Measurements from ENCODE around the gene HDAC4. TPM values are rescaled to one million over a fixed set of nuclear protein-coding genes. Genes with fewer than 3 reads are reported as not detected.

HDAC4 gene
- total RNA-seq, 4 donors from 2014 or later = 21.6 to 72.7 (median 35.2) TPM

- no peak overlapping the region for H3K27ac ChIP-seq
- intact Hi-C loops (cut with DNase I) = no loop called here
- no peaks in the 10 kb centered on the region for H3K27me3 ChIP-seq
- 83 to 86% methylated on average over 19 to 20 of the region's 21 CpGs for WGBS, 2 donors
- DNase-seq = no peak
- peaks cover 0 to 13% (median 0%) of the 10 kb centered on the region in 3 donors for H3K36me3 ChIP-seq
- H3K4me3 ChIP-seq = no peak overlapping the region
- TF ChIP-seq POLR2A (IDR thresholded peaks at IDR 0.05) = no peak
- no peak for TF ChIP-seq CTCF (IDR thresholded peaks at IDR 0.05)
- peaks cover 0 to 18% (median 0%) of the 10 kb centered on the region in 3 donors for H3K4me1 ChIP-seq
- H3K9me3 ChIP-seq = no peaks in the 10 kb centered on the region
These were observed 36.7 kb downstream of the HDAC4 start for GRCh38 chr2:239363946-239364637.

DNA sequence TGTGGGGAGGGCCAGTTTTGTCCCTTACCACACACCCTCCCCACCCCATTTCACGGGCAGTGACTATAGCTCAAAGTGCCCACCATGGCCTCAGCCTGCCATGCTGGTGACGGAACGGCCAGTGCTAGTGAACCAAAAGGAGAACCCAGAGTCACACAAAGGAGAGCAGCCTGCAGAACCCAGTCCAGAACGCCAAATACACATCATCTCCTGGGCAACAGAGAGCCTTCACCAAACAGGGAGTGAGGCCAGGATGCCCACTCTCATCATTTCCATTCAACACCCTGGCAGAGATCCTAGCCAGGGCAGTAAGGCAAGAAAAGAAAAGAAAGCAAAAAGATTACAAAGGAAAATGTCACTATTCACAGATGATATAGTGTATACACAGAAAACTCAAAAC, 38.3 kb downstream of the HDAC4 start:
- H3K4me1 ChIP-seq = peaks cover 0 to 14% (median 0%) of the 10 kb centered on the region in 3 donors
- WGBS, 2 donors = 82 to 91% methylated on average over 4 of the region's 4 CpGs
- H3K4me3 ChIP-seq = no peak overlapping the region
- TF ChIP-seq POLR2A (IDR thresholded peaks at IDR 0.05) (no peak), CTCF (IDR thresholded peaks at IDR 0.05) (no peak)
- H3K27ac ChIP-seq = no peak overlapping the region
- H3K9me3 ChIP-seq = no peaks in the 10 kb centered on the region
- DNase-seq = no peak
- intact Hi-C loops (cut with DNase I) = no loop called here
- peaks cover 0 to under 1% (median 0%) of the 10 kb centered on the region in 3 donors for H3K36me3 ChIP-seq
- H3K27me3 ChIP-seq = no peaks in the 10 kb centered on the region

DNA sequence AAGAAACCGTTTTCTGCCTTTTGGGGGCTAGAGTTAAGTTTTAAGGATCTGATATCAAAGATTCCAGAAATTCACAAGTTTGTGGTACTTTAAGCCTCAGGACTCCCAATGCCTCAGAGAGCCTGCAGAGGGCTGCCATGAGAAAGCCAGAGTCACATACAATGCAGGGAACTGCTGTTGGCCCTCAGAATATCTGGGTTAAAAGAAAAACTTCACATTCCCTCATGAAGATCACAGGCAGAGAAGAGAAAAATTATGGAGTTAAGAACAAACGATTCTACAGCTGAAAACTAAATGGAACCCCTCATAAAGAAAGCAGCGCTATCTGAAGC, 39.5 kb downstream of the HDAC4 start:
- H3K9me3 ChIP-seq = no peaks in the 10 kb centered on the region
- no peaks in the 10 kb centered on the region for H3K36me3 ChIP-seq
- intact Hi-C loops (cut with DNase I) = no loop called here
- DNase-seq = no peak
- no peak overlapping the region for H3K4me3 ChIP-seq
- peaks cover 0 to 15% (median 0%) of the 10 kb centered on the region in 3 donors for H3K4me1 ChIP-seq
- H3K27me3 ChIP-seq = no peaks in the 10 kb centered on the region
- no peak overlapping the region for H3K27ac ChIP-seq
- 85 to 88% methylated on average over 2 to 3 of the region's 3 CpGs for WGBS, 2 donors
- TF ChIP-seq CTCF (IDR thresholded peaks at IDR 0.05) (peak in 2 of 6 experiments; percentile 28 to 35), POLR2A (IDR thresholded peaks at IDR 0.05) (no peak)

DNA sequence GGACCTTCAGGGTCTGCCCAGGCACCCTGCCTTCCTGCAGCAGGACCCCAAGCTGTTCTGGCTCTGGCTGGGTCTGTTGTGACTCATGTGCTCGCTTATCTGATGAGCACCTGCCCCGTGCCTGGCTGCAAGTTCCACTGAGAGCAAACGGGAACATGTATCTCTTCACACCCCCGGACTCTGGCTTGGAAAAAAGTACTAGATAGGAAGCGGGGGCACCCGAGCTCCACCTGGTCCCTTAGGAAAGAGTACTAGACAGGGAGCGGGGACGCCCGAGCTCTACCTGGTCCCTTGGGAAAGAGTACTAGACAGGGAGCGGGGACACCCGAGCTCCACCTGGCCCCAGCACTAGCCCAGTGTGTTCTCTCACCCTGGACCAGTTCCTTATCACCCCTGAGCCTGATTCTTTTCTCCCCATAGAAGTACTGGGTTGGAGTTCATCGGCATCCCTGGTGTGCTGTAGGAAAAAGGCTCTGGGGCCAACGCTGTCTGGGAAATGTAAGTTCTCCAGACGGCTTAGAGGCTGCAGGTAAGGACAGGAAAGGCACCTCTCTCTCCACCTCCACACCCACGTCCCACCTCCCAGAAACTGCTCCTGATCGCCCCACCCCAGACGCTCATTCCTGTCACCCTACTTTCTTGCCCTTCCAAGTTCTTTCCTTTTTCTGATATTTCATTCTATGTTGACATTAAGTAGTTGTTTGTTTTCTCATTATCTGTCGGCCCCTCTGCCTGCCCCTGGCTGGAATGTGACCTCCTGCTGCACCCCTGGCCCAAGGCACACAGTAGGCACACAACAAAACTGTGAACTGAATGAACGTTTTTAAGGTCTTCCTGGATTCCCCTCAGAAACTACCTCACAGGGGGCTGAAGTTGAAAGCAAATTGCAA, 40.2 kb downstream of the HDAC4 start:
- intact Hi-C loops (cut with DNase I) = no loop called here
- peaks cover 0 to 21% (median 0%) of the 10 kb centered on the region in 3 donors for H3K4me1 ChIP-seq
- no peak for TF ChIP-seq CTCF (IDR thresholded peaks at IDR 0.05)
- H3K27ac ChIP-seq = no peak overlapping the region
- 47 to 80% methylated on average over 6 to 17 of the region's 19 CpGs for WGBS, 2 donors
- no peaks in the 10 kb centered on the region for H3K27me3 ChIP-seq
- DNase-seq = no peak
- no peaks in the 10 kb centered on the region for H3K9me3 ChIP-seq
- no peaks in the 10 kb centered on the region for H3K36me3 ChIP-seq
- no peak overlapping the region for H3K4me3 ChIP-seq

DNA sequence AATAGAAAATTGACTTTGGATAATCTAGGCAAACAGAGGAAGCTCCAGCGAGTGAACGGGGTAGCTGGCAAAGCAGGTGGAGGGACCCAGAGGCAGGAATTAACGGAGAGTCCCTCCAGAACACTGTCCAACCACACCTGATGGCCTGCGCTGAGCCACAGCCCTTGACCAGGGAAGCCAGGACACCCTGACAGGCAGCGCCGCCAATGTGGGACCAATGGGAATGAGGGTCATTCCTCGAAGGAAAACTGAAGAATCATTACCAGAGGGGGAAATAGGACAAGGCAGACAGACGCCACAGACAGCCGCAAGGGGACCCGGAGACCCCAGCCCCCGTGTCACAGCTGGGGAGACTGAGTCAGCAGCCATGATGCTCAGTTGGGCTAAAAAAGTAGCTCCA, 40.8 kb downstream of the HDAC4 start:
- WGBS, 2 donors = 92% methylated on average over 11 of the region's 11 CpGs
- Histone ChIP-seq H3K36me3 (no peaks in the 10 kb centered on the region), H3K4me1 (peaks cover 0 to 26% (median 0%) of the 10 kb centered on the region in 3 donors), H3K27ac (no peak overlapping the region), H3K4me3 (no peak overlapping the region), H3K27me3 (no peaks in the 10 kb centered on the region), H3K9me3 (no peaks in the 10 kb centered on the region)
- no peak for TF ChIP-seq CTCF (IDR thresholded peaks at IDR 0.05)
- TF ChIP-seq POLR2A (IDR thresholded peaks at IDR 0.05) = no peak
- intact Hi-C loops (cut with DNase I) = no loop called here
- DNase-seq = no peak
